Fibroblast of lung (primary cell): ENCODE measurements around the gene KHSRP. TPM values are rescaled to one million over a fixed set of nuclear protein-coding genes. Genes with fewer than 3 reads are reported as not detected.

Experiments used
- DNase-seq, 2 donors: peaks; one replicate each; pipeline versions ENCODE4 v3.0.0 to v3.0.0-alpha.2; 2010; ENCODE audit warnings: low read depth in 2 of 2
- H2AFZ ChIP-seq: 2 replicates; pipeline ENCODE4 v1.5.1; 2012; ENCODE audit warnings: low read length, control low read depth, inconsistent platforms
- H3K27ac ChIP-seq: 2 replicates; pipeline ENCODE4 v1.5.1; 2011; ENCODE audit warnings: low read length, control low read depth; ENCODE audit not compliant: insufficient read depth
- H3K27me3 ChIP-seq: 2 replicates; pipeline ENCODE4 v1.5.1; 2011; ENCODE audit warnings: mild to moderate bottlenecking, low read length; ENCODE audit not compliant: control insufficient read depth, insufficient read depth
- H3K36me3 ChIP-seq: 2 replicates; pipeline ENCODE4 v1.5.1; 2011; ENCODE audit warnings: low read length; ENCODE audit not compliant: control insufficient read depth, insufficient read depth
- H3K4me1 ChIP-seq: 2 replicates; pipeline ENCODE4 v1.5.1; 2011; ENCODE audit warnings: low read length; ENCODE audit not compliant: control insufficient read depth, insufficient read depth; ENCODE audit errors: extremely low read depth
- H3K4me2 ChIP-seq: 2 replicates; pipeline ENCODE4 v1.5.1; 2011; ENCODE audit warnings: low read length, control low read depth; ENCODE audit not compliant: insufficient read depth; ENCODE audit errors: extremely low read depth
- H3K4me3 ChIP-seq, 4 experiments: fragments of 200-600 bp in 1 of 4; sonication (generic) in 1 of 4; replicated peaks in 1 of 4; 2 replicates each; pipeline ENCODE4 v1.5.1; 2011 to 2016; ENCODE audit warnings: low read length in 4 of 4, low read depth in 3 of 4, mild to moderate bottlenecking in 3 of 4, control low read depth in 2 of 4, inconsistent platforms in 1 of 4, mixed read lengths in 1 of 4; ENCODE audit not compliant: insufficient read depth in 1 of 4; ENCODE audit errors: control extremely low read depth in 1 of 4
- H3K79me2 ChIP-seq: 2 replicates; pipeline ENCODE4 v1.5.1; 2012; ENCODE audit warnings: mild to moderate bottlenecking, low read length, inconsistent platforms; ENCODE audit not compliant: control insufficient read depth, insufficient read depth
- H3K9ac ChIP-seq: 2 replicates; pipeline ENCODE4 v1.5.1; 2011; ENCODE audit warnings: mild to moderate bottlenecking, low read length, control low read depth; ENCODE audit not compliant: insufficient read depth
- H3K9me3 ChIP-seq: 2 replicates; pipeline ENCODE4 v1.5.1; 2012; ENCODE audit warnings: low read depth, low read length; ENCODE audit not compliant: control insufficient read depth, insufficient read depth
- H4K20me1 ChIP-seq: 2 replicates; pipeline ENCODE4 v1.5.1; 2011; ENCODE audit warnings: low read length; ENCODE audit not compliant: control insufficient read depth, insufficient read depth; ENCODE audit errors: extremely low read depth
- CTCF ChIP-seq, 2 donors: IDR thresholded peaks in 1 of 2; conservative IDR thresholded peaks in 1 of 2; 1 replicate in 1 of 2; 2 replicates in 1 of 2; pipeline ENCODE4 v1.5.1; 2011 to 2012; ENCODE audit warnings: low read length in 2 of 2, control low read depth in 1 of 2, inconsistent platforms in 1 of 2, low read depth in 1 of 2, mild to moderate bottlenecking in 1 of 2
- EZH2 ChIP-seq: IDR thresholded peaks from 2 replicates; pipeline ENCODE4 v1.5.1; 2012; ENCODE audit warnings: low read length, control low read depth, mild to moderate bottlenecking; ENCODE audit errors: missing control alignments
- polyA plus RNA-seq, 2 donors: library from polyadenylated mRNA; depleted of rRNA in 1 of 2; stranded (reverse) in 1 of 2; unstranded in 1 of 2; fragments of >200 nt; gene quantifications; 2 replicates each; pipeline ENCODE4 v1.2.1, GENCODE V29; 2011 to 2012; ENCODE audit warnings: missing spikeins in 1 of 2
- total RNA-seq: library from RNA; depleted of rRNA; stranded (reverse); fragments of >200 nt; gene quantifications from 2 replicates; pipeline ENCODE4 v1.2.1, GENCODE V29; 2014

Gene KHSRP
- total and polyA plus RNA-seq, 2 donors (not counting 1 experiment from before 2014, with no cell fraction given) = 66.0 to 93.5 TPM

GRCh38 chr19:6471076-6471475 is 46.5 kb upstream of the KHSRP start:
- DNase-seq = no peak
- Histone ChIP-seq H3K27ac (no peak overlapping the region), H3K4me3 (no peak overlapping the region), H2AFZ (no peak overlapping the region), H4K20me1 (no peaks in the 10 kb centered on the region), H3K9me3 (no peaks in the 10 kb centered on the region), H3K27me3 (no peaks in the 10 kb centered on the region), H3K4me2 (no peak overlapping the region), H3K36me3 (no peaks in the 10 kb centered on the region), H3K4me1 (no peaks in the 10 kb centered on the region), H3K9ac (no peak overlapping the region), H3K79me2 (no peaks in the 10 kb centered on the region)
- no peak for TF ChIP-seq CTCF (conservative IDR thresholded peaks at IDR 0.05 in 1 of 2, IDR thresholded peaks at IDR 0.05 in 1 of 2; ENCODE audit: low read depth in 1 of 2, low read length in 2 of 2)

GRCh38 chr19:6470173-6470572 is 45.6 kb upstream of the KHSRP start:
- TF ChIP-seq CTCF (conservative IDR thresholded peaks at IDR 0.05 in 1 of 2, IDR thresholded peaks at IDR 0.05 in 1 of 2; ENCODE audit: low read depth in 1 of 2, low read length in 2 of 2) (no peak), EZH2 (no peak)

GRCh38 chr19:6467384-6467783 is 42.8 kb upstream of the KHSRP start:
- Histone ChIP-seq H3K4me3 (no peak overlapping the region), H3K27ac (no peak overlapping the region), H3K4me1 (no peaks in the 10 kb centered on the region), H3K27me3 (peaks cover 7% of the 10 kb centered on the region), H3K36me3 (no peaks in the 10 kb centered on the region), H3K9me3 (no peaks in the 10 kb centered on the region), H4K20me1 (no peaks in the 10 kb centered on the region), H3K9ac (no peak overlapping the region), H2AFZ (no peak overlapping the region), H3K4me2 (no peak overlapping the region), H3K79me2 (no peaks in the 10 kb centered on the region)
- no peak for DNase-seq
- TF ChIP-seq EZH2 (no peak), CTCF (conservative IDR thresholded peaks at IDR 0.05 in 1 of 2, IDR thresholded peaks at IDR 0.05 in 1 of 2; ENCODE audit: low read depth in 1 of 2, low read length in 2 of 2) (no peak)

More at GRCh38 chr19:6470173-6470572, 45.6 kb upstream of the KHSRP start:
- no peak overlapping the region for H3K4me2 ChIP-seq
- no peaks in the 10 kb centered on the region for H3K36me3 ChIP-seq
- no peak overlapping the region for H3K9ac ChIP-seq
- no peak overlapping the region for H2AFZ ChIP-seq
- H3K4me1 ChIP-seq = no peaks in the 10 kb centered on the region
- H3K9me3 ChIP-seq = no peaks in the 10 kb centered on the region
- no peak overlapping the region for H3K27ac ChIP-seq
- H3K79me2 ChIP-seq = no peaks in the 10 kb centered on the region
- H3K4me3 ChIP-seq = no peak overlapping the region
- no peak for DNase-seq
- H4K20me1 ChIP-seq = no peaks in the 10 kb centered on the region
- peaks cover 3% of the 10 kb centered on the region for H3K27me3 ChIP-seq
